Measurements from ENCODE around the gene SC5D. TPM values are rescaled to one million over a fixed set of nuclear protein-coding genes. Genes with fewer than 3 reads are reported as not detected.
A peak's percentile ranks its signal among the peaks of the same experiment; 100 is the strongest.

Gene SC5D
- total RNA-seq, 2 donors from 2014 or later = 61.6 to 86.6 TPM

- peak; percentile 13 for DNase-seq (ENCODE audit: low spot score)
- Histone ChIP-seq H3K4me1 (replicated peaks) (no peaks in the 10 kb centered on the region), H3K27ac (peak overlapping the region; percentile 93 to 99), H3K4me3 (peak overlapping the region; percentile 73 to 89), H3K36me3 (no peaks in the 10 kb centered on the region), H3K9me3 (no peaks in the 10 kb centered on the region), H3K27me3 (replicated peaks; ENCODE audit: insufficient read depth) (no peaks in the 10 kb centered on the region)
- WGBS = 0% methylated on average over 19 of the region's 19 CpGs
- no peak for TF ChIP-seq CTCF (IDR thresholded peaks at IDR 0.05)
- no peak for TF ChIP-seq POLR2A (IDR thresholded peaks at IDR 0.05)
- TF ChIP-seq POLR2AphosphoS5 (IDR thresholded peaks at IDR 0.05) = no peak
- intact Hi-C loops (cut with DNase I) = loop anchor here (2.0 to 5.0 kb wide), 2 partner anchors 43 to 955 kb away; partner anchors contain the start of gene ARHGEF12
Observed at GRCh38 chr11:121291896-121292494, 576 bp upstream of the SC5D start.

GRCh38 chr11:121293288-121293594, 670 bp downstream of the SC5D start:
- H3K27me3 ChIP-seq (replicated peaks; ENCODE audit: insufficient read depth) = no peaks in the 10 kb centered on the region
- H3K27ac ChIP-seq = peak overlapping the region; percentile 93 to 99
- H3K9me3 ChIP-seq = no peaks in the 10 kb centered on the region
- DNase-seq (ENCODE audit: low spot score) = no peak
- intact Hi-C loops (cut with DNase I) = loop anchor here (2.0 to 5.0 kb wide), 2 partner anchors 44 to 956 kb away; partner anchors contain the start of gene ARHGEF12
- no peaks in the 10 kb centered on the region for H3K4me1 ChIP-seq (replicated peaks)
- WGBS = 3% methylated on average over 5 of the region's 5 CpGs
- peak overlapping the region; percentile 73 to 89 for H3K4me3 ChIP-seq
- TF ChIP-seq POLR2AphosphoS5 (IDR thresholded peaks at IDR 0.05) = no peak
- no peak for TF ChIP-seq POLR2A (IDR thresholded peaks at IDR 0.05)
- no peak for TF ChIP-seq CTCF (IDR thresholded peaks at IDR 0.05)
- H3K36me3 ChIP-seq = no peaks in the 10 kb centered on the region

GRCh38 chr11:121295246-121296029, 2.9 kb downstream of the SC5D start:
- Histone ChIP-seq H3K4me3 (no peak overlapping the region), H3K27me3 (replicated peaks; ENCODE audit: insufficient read depth) (no peaks in the 10 kb centered on the region), H3K27ac (no peak overlapping the region), H3K9me3 (no peaks in the 10 kb centered on the region), H3K36me3 (no peaks in the 10 kb centered on the region), H3K4me1 (replicated peaks) (peaks cover 10% of the 10 kb centered on the region)
- 86% methylated on average over 8 of the region's 8 CpGs for WGBS
- intact Hi-C loops (cut with DNase I) = no loop called here
- DNase-seq (ENCODE audit: low spot score) = no peak
- TF ChIP-seq POLR2AphosphoS5 (IDR thresholded peaks at IDR 0.05) = no peak
- TF ChIP-seq POLR2A (IDR thresholded peaks at IDR 0.05) = no peak
- TF ChIP-seq CTCF (IDR thresholded peaks at IDR 0.05) = no peak

- no peaks in the 10 kb centered on the region for H3K27me3 ChIP-seq (replicated peaks; ENCODE audit: insufficient read depth)
- H3K4me1 ChIP-seq (replicated peaks) = peaks cover 19% of the 10 kb centered on the region
- intact Hi-C loops (cut with DNase I) = no loop called here
- no peaks in the 10 kb centered on the region for H3K9me3 ChIP-seq
- over 99% methylated on average over 5 of the region's 5 CpGs for WGBS
- no peak for DNase-seq (ENCODE audit: low spot score)
- no peak overlapping the region for H3K27ac ChIP-seq
- no peak for TF ChIP-seq CTCF (IDR thresholded peaks at IDR 0.05)
- no peak for TF ChIP-seq POLR2AphosphoS5 (IDR thresholded peaks at IDR 0.05)
- no peak for TF ChIP-seq POLR2A (IDR thresholded peaks at IDR 0.05)
- H3K36me3 ChIP-seq = no peaks in the 10 kb centered on the region
- H3K4me3 ChIP-seq = no peak overlapping the region
Observed at GRCh38 chr11:121297872-121298271, 5.3 kb downstream of the SC5D start.
